Measurements from ENCODE around the gene PAK3.

PAK3 gene

GRCh38 chrX:111131572-111131971, 35.6 kb downstream of the PAK3 start:
- DNase-seq (ENCODE audit: low read depth in 2 of 2), result no peak

DNA sequence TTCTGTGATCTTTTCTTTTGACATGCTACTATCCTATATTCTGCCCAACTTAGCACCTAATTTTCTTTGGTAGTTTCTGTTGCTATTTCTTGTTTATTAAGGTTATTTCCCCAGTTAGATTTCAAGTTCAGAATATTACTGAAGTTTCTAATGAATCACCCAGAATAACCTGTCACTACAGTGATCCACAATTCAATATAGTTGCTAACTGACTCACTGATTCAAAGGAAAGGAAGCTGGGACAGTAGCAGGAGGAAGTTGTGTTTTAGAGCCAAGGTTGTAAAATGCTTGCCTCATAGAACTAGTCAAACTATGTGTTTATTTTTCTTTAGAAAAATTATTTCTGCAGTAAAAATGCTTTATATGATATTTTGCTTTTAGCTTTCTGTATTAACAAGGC, 37.4 kb downstream of the PAK3 start:
- no peak for DNase-seq (ENCODE audit: low read depth in 2 of 2)

DNA sequence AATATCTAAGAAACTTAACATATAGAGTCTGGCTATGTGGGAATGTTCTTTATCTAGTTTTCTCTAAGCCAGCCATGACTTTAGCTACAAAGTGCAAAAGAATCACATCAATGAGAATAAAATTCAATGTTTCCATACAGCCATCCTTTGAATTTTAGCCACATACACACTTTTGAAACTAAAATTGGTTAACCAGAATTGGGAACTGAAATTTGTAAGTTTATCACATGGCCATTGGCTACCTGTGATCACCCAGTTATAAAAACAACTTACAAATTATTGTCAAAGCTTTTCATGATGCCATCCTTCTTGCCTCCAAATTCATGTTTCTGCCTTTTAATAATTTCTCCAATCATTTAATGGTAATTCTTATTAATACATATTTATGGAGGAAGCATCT, 49.9 kb downstream of the PAK3 start:
- no peak for DNase-seq (ENCODE audit: low read depth in 2 of 2)

DNA sequence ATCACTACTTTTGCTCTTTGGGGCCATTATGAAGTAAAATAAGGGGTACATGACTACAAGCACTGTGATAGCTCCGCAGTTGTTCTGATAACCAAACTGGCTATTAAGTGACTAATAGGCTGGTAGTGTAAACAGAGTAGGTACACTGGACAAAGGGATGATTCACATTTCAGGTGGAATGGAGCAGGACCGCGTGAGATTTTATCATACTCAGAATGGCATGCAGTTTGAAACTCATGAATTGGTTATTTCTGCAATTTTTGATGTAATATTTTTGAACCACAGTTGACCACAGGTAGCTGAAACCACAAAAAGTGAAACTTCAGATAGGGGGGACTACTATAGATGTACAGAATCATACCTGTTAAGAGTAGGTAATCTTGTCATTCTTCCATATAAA, 55.8 kb downstream of the PAK3 start:
- no peak for DNase-seq (ENCODE audit: low read depth in 2 of 2)

DNA sequence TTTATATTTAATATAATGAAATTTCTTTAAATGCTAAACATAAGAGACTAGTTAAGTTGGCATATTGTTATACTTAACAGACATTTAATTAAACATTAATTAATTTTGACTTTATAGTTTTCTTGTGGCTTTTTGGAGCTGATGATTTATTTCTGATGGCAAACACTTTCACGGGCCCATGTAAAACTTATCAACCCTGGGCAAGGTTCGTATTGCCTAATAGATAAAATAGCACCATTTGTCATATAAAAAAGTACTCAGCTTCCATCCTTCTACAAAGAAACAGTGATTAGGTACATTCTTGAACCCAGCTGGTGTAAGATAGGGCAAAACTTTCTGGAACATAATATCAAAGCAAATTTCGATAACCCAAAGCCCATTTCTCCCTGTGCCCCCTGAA, 63.2 kb downstream of the PAK3 start:
- DNase-seq (ENCODE audit: low read depth in 2 of 2), result no peak

DNA sequence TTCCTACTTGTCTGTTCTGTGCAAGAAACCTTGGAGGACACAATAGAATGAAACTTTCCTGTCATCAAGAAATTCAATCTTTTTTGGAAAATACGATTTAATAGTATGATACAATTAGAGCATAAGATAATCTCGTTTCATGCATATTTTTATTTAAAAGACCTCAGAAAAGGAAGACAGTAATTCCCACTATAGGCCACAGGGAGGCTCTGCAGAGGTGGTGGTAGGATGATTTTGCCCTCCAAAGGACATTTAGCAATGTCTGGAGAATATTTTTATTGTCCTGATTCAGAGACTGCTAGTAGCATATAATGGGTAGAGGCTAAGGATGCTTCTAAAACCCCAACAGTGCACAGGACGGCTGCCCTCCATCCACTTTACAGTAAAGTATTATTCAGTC, 68.7 kb downstream of the PAK3 start:
- DNase-seq (ENCODE audit: low read depth in 2 of 2), result no peak

DNA sequence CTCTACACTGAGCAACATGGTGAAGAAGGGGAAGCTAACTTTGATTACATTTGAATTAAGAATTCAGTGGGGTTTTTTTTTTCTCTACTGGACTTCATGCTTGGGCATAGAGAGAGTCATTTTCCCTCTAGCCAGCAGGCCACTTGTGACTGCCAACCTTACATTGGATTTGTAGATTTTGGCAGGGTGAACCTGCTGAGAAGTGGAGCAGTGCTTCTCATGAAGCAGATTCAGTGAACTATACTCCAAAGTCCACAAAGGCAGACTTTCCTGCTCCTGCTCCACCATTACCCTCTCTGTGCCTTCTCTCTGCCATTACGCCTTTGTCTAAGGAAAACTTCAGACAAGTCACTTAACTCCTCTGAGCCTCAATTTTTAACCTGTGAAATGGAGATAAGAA, 69.9 kb downstream of the PAK3 start:
- DNase-seq (ENCODE audit: low read depth in 2 of 2), result no peak

- no peak for DNase-seq (ENCODE audit: low read depth in 2 of 2)
Observed at GRCh38 chrX:111167334-111167733, 71.3 kb downstream of the PAK3 start.

GRCh38 chrX:111168314-111168713, 72.3 kb downstream of the PAK3 start:
- no peak for DNase-seq (ENCODE audit: low read depth in 2 of 2)

DNA sequence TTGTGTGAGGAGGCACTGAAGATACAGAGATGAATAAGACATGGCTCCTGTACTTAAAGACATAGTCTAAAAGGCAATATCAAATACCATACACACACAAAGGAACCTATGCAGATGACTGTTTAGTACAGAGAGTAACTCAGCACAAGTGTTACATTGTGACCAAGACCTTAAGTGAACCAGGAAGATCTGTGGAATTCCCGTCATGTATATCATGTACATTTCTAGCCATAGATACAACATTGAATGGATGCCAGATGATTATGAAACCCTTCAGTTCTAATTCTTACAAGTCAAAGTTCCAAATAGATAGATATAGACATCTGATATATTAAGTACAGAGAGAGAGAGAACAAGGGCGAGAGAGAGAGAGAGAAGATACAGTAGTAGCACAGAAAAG, 73.2 kb downstream of the PAK3 start:
- no peak for DNase-seq (ENCODE audit: low read depth in 2 of 2)

- no peak for DNase-seq (ENCODE audit: low read depth in 2 of 2)
Observed at GRCh38 chrX:111170017-111170416, 74.0 kb downstream of the PAK3 start.

DNA sequence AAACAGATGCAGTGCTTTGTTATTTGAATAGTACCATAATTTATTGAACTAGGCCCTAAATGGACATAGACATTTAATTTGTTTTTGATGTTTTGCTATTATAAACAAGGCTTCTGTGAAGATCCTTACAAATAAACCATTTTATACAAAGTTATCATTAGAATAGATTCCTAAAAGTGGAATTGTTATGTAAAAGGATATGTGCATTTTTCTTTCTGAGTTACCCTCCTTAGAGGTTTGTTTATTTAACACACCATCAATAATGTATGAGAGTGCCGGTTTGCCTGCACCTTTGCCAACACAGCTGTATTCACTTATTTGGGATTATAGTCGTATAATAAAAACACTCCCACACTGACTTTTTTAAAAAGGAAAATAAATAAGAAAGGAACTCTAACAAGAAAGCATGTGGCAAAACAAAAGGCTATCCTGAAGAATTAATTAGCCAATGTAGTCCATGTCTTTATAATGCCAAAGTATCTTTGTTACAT, 84.8 kb downstream of the PAK3 start:
- DNase-seq (ENCODE audit: low read depth in 2 of 2), result no peak

DNA sequence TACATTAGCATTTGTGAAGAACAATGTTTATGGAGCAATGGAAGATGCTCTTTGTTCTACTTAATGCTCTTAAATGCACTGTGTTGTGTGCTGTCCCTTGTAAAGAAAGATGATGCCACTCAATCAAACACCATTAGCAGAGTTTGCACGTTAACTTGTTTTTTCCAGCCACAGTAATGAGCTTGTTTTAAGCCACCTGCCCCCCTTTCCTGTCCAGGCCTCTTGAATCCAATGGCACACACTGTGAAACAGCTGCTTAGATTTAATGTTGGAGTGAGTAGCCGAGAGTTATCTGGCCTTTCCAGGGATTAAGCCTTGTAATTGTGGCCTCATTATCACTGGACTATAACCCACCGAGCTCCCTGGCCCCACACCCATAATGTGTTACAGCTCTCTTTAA, 86.0 kb downstream of the PAK3 start:
- DNase-seq (ENCODE audit: low read depth in 2 of 2), result no peak

DNA sequence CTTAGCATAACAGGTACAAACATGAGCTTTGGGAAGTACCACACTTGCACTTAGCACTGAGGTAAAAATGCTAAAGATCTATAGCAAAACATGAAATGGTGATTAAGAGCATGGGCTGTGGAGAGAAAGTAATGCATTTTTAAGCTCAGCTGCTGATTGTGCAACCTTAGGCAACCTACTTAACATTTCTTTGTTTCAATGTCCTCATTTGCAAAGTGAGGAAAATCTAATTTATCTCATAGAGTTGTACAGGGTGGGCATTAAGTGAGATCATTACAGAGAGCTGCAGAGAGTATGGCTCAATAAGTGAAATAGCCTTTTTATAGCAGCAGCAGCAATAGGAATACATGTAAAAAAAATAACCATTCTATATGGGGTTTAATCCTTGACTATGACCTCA, 87.0 kb downstream of the PAK3 start:
- no peak for DNase-seq (ENCODE audit: low read depth in 2 of 2)

GRCh38 chrX:111191598-111191997, 95.6 kb downstream of the PAK3 start:
- no peak for DNase-seq (ENCODE audit: low read depth in 2 of 2)

GRCh38 chrX:111199505-111199904, 103.5 kb downstream of the PAK3 start:
- DNase-seq (ENCODE audit: low read depth in 2 of 2), result no peak

- DNase-seq (ENCODE audit: low read depth in 2 of 2), result no peak
Observed at GRCh38 chrX:111200327-111200726, 104.3 kb downstream of the PAK3 start.

GRCh38 chrX:111207851-111208250, 111.9 kb downstream of the PAK3 start:
- no peak for DNase-seq (ENCODE audit: low read depth in 2 of 2)

GRCh38 chrX:111216293-111216801, 120.4 kb downstream of the PAK3 start:
- no peak for DNase-seq (ENCODE audit: low read depth in 2 of 2)

DNA sequence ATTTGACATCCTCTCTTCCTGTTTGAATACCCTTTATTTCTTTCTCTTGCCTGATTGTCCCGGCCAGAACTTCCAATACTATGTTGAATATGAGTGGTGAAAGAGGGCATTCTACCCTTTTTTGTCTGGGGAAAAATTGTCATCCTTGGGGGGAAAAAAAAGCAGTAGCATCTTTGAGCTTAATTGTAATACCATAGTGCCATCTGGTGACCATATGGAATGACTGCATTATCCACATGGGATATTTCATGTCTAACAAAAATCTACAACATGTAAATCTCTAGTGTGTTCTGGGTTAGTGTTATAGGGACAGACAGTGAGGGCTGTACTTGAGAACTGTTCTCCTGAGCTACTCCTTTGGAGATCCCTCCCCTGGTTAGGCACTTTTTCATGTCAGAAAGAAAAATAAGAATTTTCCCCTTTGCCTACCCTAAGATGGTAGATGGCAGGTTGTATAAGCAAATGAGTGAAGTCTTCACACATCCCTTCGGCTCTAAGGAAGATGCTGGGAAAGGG, 148.3 kb downstream of the PAK3 start:
- no peak for DNase-seq (ENCODE audit: low read depth in 2 of 2)

GRCh38 chrX:111254896-111255693, 159.1 kb downstream of the PAK3 start:
- no peak for DNase-seq (ENCODE audit: low read depth in 2 of 2)

GRCh38 chrX:111257733-111258132, 161.7 kb downstream of the PAK3 start:
- no peak for DNase-seq (ENCODE audit: low read depth in 2 of 2)

DNA sequence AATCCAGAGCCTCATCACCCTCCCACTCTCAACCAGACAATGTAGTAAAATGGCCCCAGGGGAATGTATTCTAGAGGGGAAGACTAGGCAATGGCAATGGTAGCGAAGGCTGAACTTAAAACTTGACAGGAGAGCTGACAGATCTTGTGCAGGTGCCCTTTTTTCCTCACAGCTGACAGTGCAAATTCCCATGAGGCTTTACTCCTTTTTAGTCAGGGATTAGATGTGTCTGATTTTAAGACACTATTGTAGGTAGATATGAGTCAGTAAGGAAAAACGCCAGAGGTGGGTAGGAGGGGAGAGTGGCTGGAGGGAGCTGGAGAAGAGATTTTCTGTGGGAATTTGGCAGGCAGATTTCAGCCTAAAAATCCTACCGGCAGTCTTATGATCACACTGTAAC, 163.6 kb downstream of the PAK3 start:
- DNase-seq (ENCODE audit: low read depth in 2 of 2), result no peak

DNA sequence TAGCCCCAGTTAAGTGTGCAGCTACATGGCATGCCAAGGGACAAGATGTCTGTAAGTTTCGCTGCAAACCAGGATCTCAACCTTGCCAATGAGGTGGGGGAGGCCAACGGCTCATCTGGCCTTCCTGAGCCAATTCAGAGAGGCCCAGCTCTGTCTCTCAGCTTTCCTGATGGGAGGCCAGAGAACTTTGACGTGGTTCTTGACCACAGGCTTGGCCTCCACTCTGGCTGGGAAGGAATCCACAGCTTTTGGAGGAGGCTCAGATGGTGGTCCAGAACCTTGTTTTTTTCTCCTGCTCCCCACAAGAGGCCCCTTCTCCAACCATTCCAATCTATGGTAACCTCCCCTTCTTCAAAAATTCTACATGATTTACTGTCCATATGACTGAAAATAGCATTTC, 164.5 kb downstream of the PAK3 start:
- DNase-seq (ENCODE audit: low read depth in 2 of 2), result no peak

Data from stimulated activated CD8-positive, alpha-beta memory T cell treated with anti-CD3 and anti-CD28 coated beads, Interleukin-2, amount 100 ng/mL, for 48 hours (primary cell).